ENCODE data around the gene RGS8. TPM values are rescaled to one million over a fixed set of nuclear protein-coding genes. Genes with fewer than 3 reads are reported as not detected.

Gene RGS8
- total RNA-seq, 1 experiment from 2014 or later: not detected

DNA sequence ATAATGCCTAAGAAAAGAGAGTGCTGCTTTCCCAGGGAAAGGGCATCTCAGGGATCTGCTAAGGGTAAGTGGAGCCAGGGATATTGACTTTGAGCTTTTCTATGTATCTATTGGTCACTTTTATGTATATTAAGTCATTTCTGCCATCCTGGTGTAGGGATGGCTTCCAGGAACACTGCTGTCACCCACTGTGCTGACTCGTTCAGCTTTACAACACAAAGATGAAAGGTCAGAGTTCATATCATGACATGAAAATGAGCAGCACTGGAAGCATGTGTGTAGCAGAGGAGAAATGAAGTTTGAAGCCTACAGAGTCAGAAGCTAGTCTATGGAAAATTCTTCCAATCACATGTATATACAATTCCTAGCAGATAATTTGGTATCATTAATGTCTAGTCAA lies 37.1 kb upstream of the RGS8 start:
- no peaks in the 10 kb centered on the region for H3K79me2 ChIP-seq (ENCODE audit: low read depth)
- DNase-seq: no peak
- intact Hi-C loops (cut with micrococcal nuclease; ENCODE audit: unreplicated experiment): no loop called here
- no peaks in the 10 kb centered on the region for H3F3A ChIP-seq (ENCODE audit: insufficient read depth, low read depth)
- TF ChIP-seq, protein P1, sequence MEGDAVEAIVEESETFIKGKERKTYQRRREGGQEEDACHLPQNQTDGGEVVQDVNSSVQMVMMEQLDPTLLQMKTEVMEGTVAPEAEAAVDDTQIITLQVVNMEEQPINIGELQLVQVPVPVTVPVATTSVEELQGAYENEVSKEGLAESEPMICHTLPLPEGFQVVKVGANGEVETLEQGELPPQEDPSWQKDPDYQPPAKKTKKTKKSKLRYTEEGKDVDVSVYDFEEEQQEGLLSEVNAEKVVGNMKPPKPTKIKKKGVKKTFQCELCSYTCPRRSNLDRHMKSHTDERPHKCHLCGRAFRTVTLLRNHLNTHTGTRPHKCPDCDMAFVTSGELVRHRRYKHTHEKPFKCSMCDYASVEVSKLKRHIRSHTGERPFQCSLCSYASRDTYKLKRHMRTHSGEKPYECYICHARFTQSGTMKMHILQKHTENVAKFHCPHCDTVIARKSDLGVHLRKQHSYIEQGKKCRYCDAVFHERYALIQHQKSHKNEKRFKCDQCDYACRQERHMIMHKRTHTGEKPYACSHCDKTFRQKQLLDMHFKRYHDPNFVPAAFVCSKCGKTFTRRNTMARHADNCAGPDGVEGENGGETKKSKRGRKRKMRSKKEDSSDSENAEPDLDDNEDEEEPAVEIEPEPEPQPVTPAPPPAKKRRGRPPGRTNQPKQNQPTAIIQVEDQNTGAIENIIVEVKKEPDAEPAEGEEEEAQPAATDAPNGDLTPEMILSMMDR (conservative IDR thresholded peaks at IDR 0.05): no peak
- no peak for TF ChIP-seq EZH2 (IDR thresholded peaks at IDR 0.05; ENCODE audit: low read depth)
- H3K27ac ChIP-seq: no peak overlapping the region
- CTCF ChIA-PET: no interaction called here
- no peak overlapping the region for H3K4me3 ChIP-seq
- no peak overlapping the region for H3K4me2 ChIP-seq
- H4K20me1 ChIP-seq (ENCODE audit: insufficient read depth): no peaks in the 10 kb centered on the region
- no peaks in the 10 kb centered on the region for H3K27me3 ChIP-seq (ENCODE audit: insufficient read depth, low read depth)
- no peaks in the 10 kb centered on the region for H3K36me3 ChIP-seq (ENCODE audit: low read depth)
- H3K9me3 ChIP-seq (ENCODE audit: insufficient read depth, low read depth): no peaks in the 10 kb centered on the region
- no peak overlapping the region for H2AFZ ChIP-seq
- H3K9me2 ChIP-seq (ENCODE audit: insufficient read depth): no peaks in the 10 kb centered on the region
- POLR2A ChIA-PET (ENCODE audit: unreplicated experiment): no interaction called here
- no TSS peak for BruUV-seq (replicated peaks)
- H3K4me1 ChIP-seq (replicated peaks; ENCODE audit: insufficient read depth): peaks cover 9% of the 10 kb centered on the region

DNA sequence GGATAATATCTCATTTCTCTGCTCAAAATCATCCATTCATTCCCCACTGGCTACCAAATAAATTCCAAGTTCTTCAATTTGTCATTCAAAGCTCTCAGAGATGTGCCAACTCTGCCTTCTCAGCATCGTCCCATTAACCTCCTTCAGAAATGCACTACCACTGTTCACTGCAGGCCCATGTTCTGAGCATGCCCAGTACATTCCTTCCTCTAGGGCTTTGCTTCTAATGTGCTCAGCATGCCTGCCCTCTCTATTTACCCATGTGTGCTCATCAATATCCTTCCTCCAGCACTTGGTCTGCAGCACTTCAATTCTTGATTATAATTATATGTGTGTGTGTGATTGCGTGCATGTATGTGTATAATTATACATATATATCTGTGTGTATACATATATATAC lies 36.1 kb upstream of the RGS8 start:
- peaks cover 9% of the 10 kb centered on the region for H3K4me1 ChIP-seq (replicated peaks; ENCODE audit: insufficient read depth)
- no TSS peak for BruUV-seq (replicated peaks)

DNA sequence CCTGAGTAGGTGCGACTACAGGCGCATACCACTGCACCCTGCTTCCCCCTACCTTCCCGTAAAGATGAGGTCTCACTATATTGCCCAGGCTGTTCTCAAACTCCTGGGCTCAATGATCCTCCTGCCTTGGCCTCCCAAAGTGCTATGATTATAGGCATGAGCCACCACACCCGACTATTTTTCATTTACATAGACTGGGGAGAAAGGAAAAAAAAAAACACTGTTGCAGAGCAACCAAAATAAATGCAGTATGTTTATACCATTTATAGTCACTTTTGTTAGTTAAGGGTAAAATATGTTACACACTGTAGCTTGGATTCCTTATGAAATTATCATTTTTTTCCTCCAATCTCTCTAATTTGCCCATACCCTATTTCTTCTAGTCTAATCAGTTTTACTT lies 35.2 kb upstream of the RGS8 start:
- Histone ChIP-seq H3K4me2 (no peak overlapping the region), H4K20me1 (ENCODE audit: insufficient read depth) (no peaks in the 10 kb centered on the region), H3K79me2 (ENCODE audit: low read depth) (no peaks in the 10 kb centered on the region), H3K4me3 (no peak overlapping the region), H3K9me3 (ENCODE audit: insufficient read depth, low read depth) (no peaks in the 10 kb centered on the region), H3K27ac (no peak overlapping the region), H3K36me3 (ENCODE audit: low read depth) (no peaks in the 10 kb centered on the region), H3K9me2 (ENCODE audit: insufficient read depth) (no peaks in the 10 kb centered on the region), H2AFZ (no peak overlapping the region), H3K27me3 (ENCODE audit: insufficient read depth, low read depth) (no peaks in the 10 kb centered on the region), H3F3A (ENCODE audit: insufficient read depth, low read depth) (no peaks in the 10 kb centered on the region), H3K4me1 (replicated peaks; ENCODE audit: insufficient read depth) (peaks cover 9% of the 10 kb centered on the region)
- no peak for TF ChIP-seq EZH2 (IDR thresholded peaks at IDR 0.05; ENCODE audit: low read depth)
- TF ChIP-seq, protein P1 (conservative IDR thresholded peaks at IDR 0.05): no peak
- POLR2A ChIA-PET (ENCODE audit: unreplicated experiment): no interaction called here
- no TSS peak for BruUV-seq (replicated peaks)
- DNase-seq: no peak
- CTCF ChIA-PET: no interaction called here
- intact Hi-C loops (cut with micrococcal nuclease; ENCODE audit: unreplicated experiment): no loop called here

More for the DNA sequence above, 36.1 kb upstream of the RGS8 start:
- Histone ChIP-seq H3K27ac (no peak overlapping the region), H3F3A (ENCODE audit: insufficient read depth, low read depth) (no peaks in the 10 kb centered on the region), H3K27me3 (ENCODE audit: insufficient read depth, low read depth) (no peaks in the 10 kb centered on the region), H3K36me3 (ENCODE audit: low read depth) (no peaks in the 10 kb centered on the region), H3K79me2 (ENCODE audit: low read depth) (no peaks in the 10 kb centered on the region), H3K4me3 (no peak overlapping the region), H4K20me1 (ENCODE audit: insufficient read depth) (no peaks in the 10 kb centered on the region), H3K4me2 (no peak overlapping the region), H3K9me3 (ENCODE audit: insufficient read depth, low read depth) (no peaks in the 10 kb centered on the region), H3K9me2 (ENCODE audit: insufficient read depth) (no peaks in the 10 kb centered on the region), H2AFZ (0 out of 2 replicates have a peak overlapping the region, but pooled peaks have one; percentile 22)
- no peak for DNase-seq
- TF ChIP-seq EZH2 (IDR thresholded peaks at IDR 0.05; ENCODE audit: low read depth): no peak
- TF ChIP-seq, protein P1 (conservative IDR thresholded peaks at IDR 0.05): 0 out of 2 replicates have a peak, but pooled peaks have one; percentile 32
- ChIA-PET POLR2A (ENCODE audit: unreplicated experiment) (no interaction called here), CTCF (no interaction called here)
- intact Hi-C loops (cut with micrococcal nuclease; ENCODE audit: unreplicated experiment): no loop called here
